Left lung (tissue), 10 donors: ENCODE results near the gene RPS16. TPM values are rescaled to one million over a fixed set of nuclear protein-coding genes. Genes with fewer than 3 reads are reported as not detected.
A peak's percentile ranks its signal among the peaks of the same experiment; 100 is the strongest.

Experiments
- ATAC-seq: fragments of 200-7000 bp; cut with Tn5 transposase; one replicate; pipeline ENCODE4 v1.9.1; 2020; ENCODE audit warnings: moderate library complexity
- DNase-seq, 4 donors: peaks; one replicate each; pipeline ENCODE4 v3.0.0-alpha.2; 2013 to 2020
- H3K27ac ChIP-seq, 2 donors: fragments of 200-600 bp; sonication (generic) in 1 of 2; one replicate each; pipeline versions ENCODE4 v1.5.0 to v1.8.0; 2020 to 2021
- H3K27me3 ChIP-seq, 2 donors: fragments of 200-600 bp; sonication (generic) in 1 of 2; one replicate each; pipeline versions ENCODE4 v1.5.0 to v1.8.0; 2020 to 2021
- H3K36me3 ChIP-seq, 2 donors: fragments of 200-600 bp; sonication (generic) in 1 of 2; one replicate each; pipeline versions ENCODE4 v1.5.0 to v1.8.0; 2020 to 2021
- H3K4me1 ChIP-seq, 2 donors: fragments of 200-600 bp; one replicate each; pipeline ENCODE4 v1.8.0; 2021
- H3K4me3 ChIP-seq, 2 donors: fragments of 200-600 bp; sonication (generic) in 1 of 2; one replicate each; pipeline versions ENCODE4 v1.5.0 to v1.8.0; 2020 to 2021; ENCODE audit warnings: mild to moderate bottlenecking in 1 of 2
- H3K9me3 ChIP-seq, 2 donors: fragments of 200-600 bp; sonication (generic) in 1 of 2; one replicate each; pipeline versions ENCODE4 v1.5.0 to v1.8.0; 2020 to 2021
- CTCF ChIP-seq, 2 donors: fragments of 200-600 bp; sonication (generic) in 1 of 2; IDR thresholded peaks; one replicate each; pipeline versions ENCODE4 v1.5.0 to v1.8.0; 2021; ENCODE audit warnings: antibody characterized with exemption in 2 of 2
- intact Hi-C, 2 donors: fragments of 100-400 bp; cut with DNase I; formaldehyde crosslinking; loops; one replicate each; pipeline versions ENCODE4 v1.11.2 to v1.14.2; 2022
- polyA plus RNA-seq, 6 donors: library from polyadenylated mRNA; unstranded; fragments of 120-200 nt; gene quantifications; one replicate each; pipeline ENCODE4 v1.2.1, GENCODE V29; 2013; ENCODE audit not compliant: insufficient read length in 6 of 6
- total RNA-seq, 2 donors: library from RNA; stranded (reverse); fragmentation: NEBNext Ultra II Directional; extraction: Animal tissue kit (Norgen Biotek cat#: 25700); gene quantifications; one replicate each; pipeline ENCODE4 v1.2.1, GENCODE V29; 2021
- donor health status: DM: no; HTN: yes; CAD: no.
- donor health status: DM: no; HTN: no; CAD: no.

Gene RPS16
- total and polyA plus RNA-seq, 8 donors: 1,386 to 1,755 (median 1,500) TPM

- intact Hi-C loops: no loop called here
- Histone ChIP-seq H3K27ac (peak overlapping the region; percentile 70 to 72), H3K27me3 (no peaks in the 10 kb centered on the region), H3K4me3 (no peak overlapping the region), H3K36me3 (peaks cover 0 to 36% of the 10 kb centered on the region in 2 donors), H3K9me3 (no peaks in the 10 kb centered on the region), H3K4me1 (peaks cover 8 to 53% of the 10 kb centered on the region in 2 donors)
- no peak for TF ChIP-seq CTCF (IDR thresholded peaks at IDR 0.05)
- peak in 3 of 4 donors; percentile 76 to 86 (median 76) for DNase-seq
- peak; percentile 77 for ATAC-seq
Observed at GRCh38 chr19:39428283-39429112, 7.3 kb downstream of the RPS16 start.

- no peaks in the 10 kb centered on the region for H3K27me3 ChIP-seq
- peaks cover 0 to 36% of the 10 kb centered on the region in 2 donors for H3K36me3 ChIP-seq
- intact Hi-C loops: no loop called here
- H3K27ac ChIP-seq: no peak overlapping the region
- no peaks in the 10 kb centered on the region for H3K9me3 ChIP-seq
- peaks cover 7 to 45% of the 10 kb centered on the region in 2 donors for H3K4me1 ChIP-seq
- no peak overlapping the region for H3K4me3 ChIP-seq
- no peak for ATAC-seq
- no peak for TF ChIP-seq CTCF (IDR thresholded peaks at IDR 0.05)
- DNase-seq: no peak
Observed at GRCh38 chr19:39427707-39428106, 8.0 kb downstream of the RPS16 start.

- no peak for ATAC-seq
- Histone ChIP-seq H3K27me3 (no peaks in the 10 kb centered on the region), H3K4me1 (peaks cover 7 to 30% of the 10 kb centered on the region in 2 donors), H3K27ac (no peak overlapping the region), H3K9me3 (no peaks in the 10 kb centered on the region), H3K4me3 (no peak overlapping the region), H3K36me3 (peaks cover 0 to 39% of the 10 kb centered on the region in 2 donors)
- intact Hi-C loops: no loop called here
- no peak for DNase-seq
- TF ChIP-seq CTCF (IDR thresholded peaks at IDR 0.05): no peak
Observed at GRCh38 chr19:39426170-39426569, 9.6 kb downstream of the RPS16 start.

- no peak for TF ChIP-seq CTCF (IDR thresholded peaks at IDR 0.05)
- Histone ChIP-seq H3K36me3 (peaks cover 0 to 43% of the 10 kb centered on the region in 2 donors), H3K9me3 (no peaks in the 10 kb centered on the region), H3K4me3 (no peak overlapping the region), H3K27me3 (no peaks in the 10 kb centered on the region), H3K4me1 (peaks cover 7 to 26% of the 10 kb centered on the region in 2 donors), H3K27ac (no peak overlapping the region)
- intact Hi-C loops: no loop called here
- DNase-seq: no peak
- no peak for ATAC-seq
Observed at GRCh38 chr19:39425744-39426143, 10.0 kb downstream of the RPS16 start.

- Histone ChIP-seq H3K36me3 (peaks cover 0 to 50% of the 10 kb centered on the region in 2 donors), H3K4me3 (no peak overlapping the region), H3K27me3 (no peaks in the 10 kb centered on the region), H3K27ac (no peak overlapping the region), H3K9me3 (no peaks in the 10 kb centered on the region), H3K4me1 (peaks cover 7 to 20% of the 10 kb centered on the region in 2 donors)
- no peak for TF ChIP-seq CTCF (IDR thresholded peaks at IDR 0.05)
- intact Hi-C loops: no loop called here
- ATAC-seq: no peak
- no peak for DNase-seq
Observed at GRCh38 chr19:39424934-39425333, 10.8 kb downstream of the RPS16 start.
